HG02884 (cell line): ENCODE measurements around the gene ZNF10.

Experiments used
- ATAC-seq: cut with Tn5 transposase; IDR thresholded peaks from one replicate; pipeline ENCODE4 v1.9.1; 2021; ENCODE audit warnings: mild to moderate bottlenecking, moderate library complexity; ENCODE audit not compliant: unreplicated experiment

ZNF10 gene

DNA sequence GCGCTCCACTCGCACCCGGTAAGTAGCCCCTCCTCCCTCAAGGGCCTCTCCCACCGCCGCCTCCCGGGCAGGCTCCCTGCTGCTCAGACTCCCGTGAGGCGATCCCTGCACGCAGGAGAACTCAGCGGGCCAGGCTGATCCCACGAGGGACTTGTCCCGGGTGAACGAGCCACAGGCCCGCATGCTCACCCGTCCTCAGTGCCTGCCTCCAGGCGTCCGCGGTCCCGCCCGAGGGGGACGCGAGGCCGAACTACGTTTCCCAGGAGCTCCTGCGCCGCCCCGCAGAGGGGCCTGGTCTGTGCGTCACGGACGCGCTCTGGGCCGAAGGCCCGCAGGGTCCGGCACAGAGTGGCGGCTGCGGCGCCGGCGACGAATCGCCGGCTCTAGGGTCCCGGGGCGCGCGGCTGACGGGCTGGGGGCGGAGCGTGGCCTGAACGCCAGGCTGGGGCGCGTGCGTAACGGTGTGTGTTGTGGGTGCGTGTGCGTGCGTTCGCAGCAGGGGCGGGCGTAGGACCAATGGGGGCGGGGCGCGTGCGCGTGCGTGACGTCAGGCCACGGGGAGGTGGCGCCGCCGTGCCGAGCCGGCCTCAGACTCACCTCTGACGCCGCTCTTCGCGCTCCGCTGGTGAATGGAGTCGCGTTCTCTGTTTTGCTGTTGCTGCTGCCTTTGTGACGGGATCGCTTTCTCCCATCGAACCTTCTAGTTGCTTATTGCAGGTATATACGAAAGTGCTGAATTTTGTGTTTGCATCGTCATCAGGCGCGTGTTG, at the start of gene ZNF10, which contains the start of gene ZNF891:
ZNF10 (plus strand) TSS at position 590 of the 770 bp plus-strand sequence. CDS start 13,866 bp downstream, outside the sequence.
ZNF891 (minus strand) TSS at position 237 of the 770 bp plus-strand sequence. CDS start 8,356 bp downstream, outside the sequence.
- ATAC-seq, result peak; percentile 89

DNA sequence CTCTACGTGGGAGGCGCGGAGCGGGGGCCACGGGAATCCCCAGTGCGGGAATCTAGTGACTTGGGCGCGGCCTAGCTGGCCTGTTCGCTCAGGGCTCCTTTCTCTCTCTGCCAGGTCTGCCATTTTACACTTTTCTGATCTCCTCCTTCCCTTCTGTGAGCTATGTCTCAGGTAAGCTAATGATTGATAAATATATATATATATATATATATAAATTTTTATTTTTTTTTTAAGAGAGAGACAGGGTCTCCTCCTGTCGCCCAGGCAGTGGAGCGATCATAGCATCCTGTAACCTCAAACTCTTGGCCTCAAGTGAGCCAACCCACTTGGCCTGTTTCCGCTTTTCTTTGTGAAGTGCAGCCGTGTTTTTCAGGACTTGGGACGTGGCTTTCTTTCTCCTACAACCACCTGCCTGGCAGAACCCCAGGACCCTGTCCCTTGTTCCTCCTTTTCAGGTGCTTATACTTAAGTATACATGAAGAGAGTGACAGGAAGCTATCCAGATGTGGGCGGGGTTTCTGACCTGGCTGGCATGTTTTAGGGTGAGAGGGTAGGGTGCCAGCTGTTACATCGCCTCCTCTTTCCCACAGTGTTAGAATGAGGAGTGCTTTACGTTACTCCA, 49.2 kb upstream of the ZNF10 start:
- ATAC-seq, result no peak

DNA sequence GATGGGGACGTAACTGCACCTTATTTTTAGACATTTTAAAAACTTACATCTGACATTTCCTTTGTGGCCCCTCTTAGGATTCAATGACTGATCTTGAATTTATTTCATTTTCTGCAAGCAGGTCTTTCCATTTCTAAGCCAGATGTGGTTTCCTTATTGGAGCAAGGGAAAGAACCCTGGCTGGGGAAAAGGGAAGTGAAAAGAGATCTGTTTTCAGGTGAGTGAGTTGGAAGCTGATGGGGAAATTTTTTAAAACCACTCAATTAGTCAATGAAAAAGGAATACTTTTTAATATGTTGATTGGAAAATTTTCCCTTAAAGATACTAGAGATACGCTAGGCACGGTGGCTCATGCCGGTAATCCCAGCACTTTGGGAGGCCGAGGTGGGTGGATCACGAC, 47.1 kb upstream of the ZNF10 start:
- no peak for ATAC-seq

DNA sequence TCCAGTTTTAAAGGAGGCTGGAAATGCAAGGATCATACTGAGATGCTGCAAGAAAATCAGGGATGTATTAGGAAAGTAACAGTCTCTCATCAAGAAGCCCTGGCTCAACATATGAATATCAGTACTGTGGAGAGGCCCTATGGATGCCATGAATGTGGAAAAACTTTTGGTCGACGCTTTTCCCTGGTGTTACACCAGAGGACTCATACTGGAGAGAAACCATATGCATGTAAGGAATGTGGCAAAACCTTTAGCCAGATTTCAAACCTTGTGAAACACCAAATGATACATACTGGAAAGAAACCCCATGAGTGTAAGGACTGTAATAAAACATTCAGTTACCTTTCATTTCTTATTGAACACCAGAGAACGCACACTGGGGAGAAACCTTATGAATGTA, 24.8 kb upstream of the ZNF10 start:
- ATAC-seq, result no peak

DNA sequence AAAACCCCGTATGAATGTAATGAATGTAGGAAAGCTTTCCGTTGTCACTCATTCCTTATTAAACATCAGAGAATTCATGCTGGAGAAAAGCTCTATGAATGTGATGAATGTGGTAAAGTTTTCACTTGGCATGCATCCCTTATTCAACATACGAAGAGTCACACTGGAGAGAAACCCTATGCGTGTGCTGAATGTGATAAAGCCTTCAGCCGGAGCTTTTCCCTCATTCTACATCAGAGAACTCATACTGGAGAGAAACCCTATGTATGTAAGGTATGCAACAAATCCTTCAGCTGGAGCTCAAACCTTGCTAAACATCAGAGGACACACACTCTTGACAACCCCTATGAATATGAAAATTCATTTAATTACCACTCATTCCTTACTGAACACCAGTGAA, 24.2 kb upstream of the ZNF10 start:
- ATAC-seq, result no peak

DNA sequence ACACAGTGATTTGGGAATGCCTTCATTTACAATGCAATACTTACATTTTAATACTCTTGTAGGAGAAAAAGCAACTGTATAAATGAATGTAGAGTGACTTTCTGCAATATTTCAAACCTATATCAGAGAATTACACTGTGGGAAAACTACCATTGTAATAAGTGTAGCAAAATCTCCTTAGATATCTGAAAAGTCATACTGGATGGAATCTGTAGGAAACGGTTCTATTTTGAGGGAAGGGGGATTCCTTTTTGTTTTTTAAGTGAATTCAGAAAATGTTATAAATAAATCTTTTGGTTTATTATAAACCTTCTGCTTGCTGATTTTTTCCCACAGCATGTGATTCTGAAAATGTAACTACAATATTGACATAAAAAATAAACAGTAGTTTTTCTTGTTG, 23.3 kb upstream of the ZNF10 start:
- ATAC-seq, result no peak

DNA sequence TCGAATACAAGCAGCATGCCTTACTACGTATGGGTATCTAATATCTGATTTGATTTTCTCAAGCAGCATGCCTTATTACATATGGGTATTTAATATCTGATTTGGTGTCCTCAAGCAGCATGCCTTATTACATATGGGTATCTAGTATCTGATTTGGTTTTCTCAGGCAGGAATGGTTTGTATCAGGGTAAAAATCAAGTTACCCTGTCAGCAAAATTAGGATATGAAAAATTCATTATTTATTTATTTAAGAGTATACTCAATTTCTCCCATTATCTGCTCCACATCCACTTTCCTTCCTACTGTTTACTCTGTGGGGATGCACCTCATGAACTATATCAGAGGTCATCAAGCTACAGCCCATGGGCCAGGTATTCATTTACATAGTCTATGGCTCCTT, 22.3 kb upstream of the ZNF10 start:
- ATAC-seq, result no peak

DNA sequence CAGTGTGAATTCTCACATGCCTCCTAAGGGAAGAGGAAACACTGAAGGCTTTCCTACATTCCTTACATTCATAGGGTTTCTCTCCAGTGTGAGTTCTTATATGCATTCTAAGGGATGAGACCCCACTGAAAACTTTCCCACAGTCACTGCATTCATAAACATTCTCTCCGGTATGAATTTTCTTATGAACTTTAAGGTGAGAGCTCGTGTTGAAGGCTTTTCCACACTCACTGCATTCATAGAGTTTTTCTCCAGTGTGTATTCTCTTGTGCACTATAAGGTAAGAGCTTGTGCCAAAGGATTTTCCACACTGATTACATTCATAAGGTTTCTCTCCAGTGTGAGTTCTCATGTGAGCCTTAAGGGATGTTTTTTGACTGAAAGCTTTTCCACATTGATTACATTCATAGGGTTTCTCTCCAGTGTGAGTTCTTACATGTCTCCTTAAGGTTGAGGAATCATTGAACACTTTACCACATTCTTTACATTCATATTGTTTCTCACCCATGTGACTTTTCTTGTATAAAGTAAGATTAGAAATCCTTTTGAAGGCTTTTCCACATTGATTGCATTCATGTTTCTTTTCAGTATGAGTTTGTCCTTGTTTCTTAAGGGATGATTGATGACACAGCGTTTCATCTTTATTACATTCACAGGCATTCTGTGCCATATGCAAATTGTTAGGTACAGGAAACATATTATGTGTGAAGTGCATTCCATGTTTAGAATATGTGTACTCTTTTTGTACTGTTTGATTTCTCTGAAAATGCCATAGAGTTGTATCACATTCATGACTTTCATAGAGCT, 9.8 kb upstream of the ZNF10 start:
- no peak for ATAC-seq

DNA sequence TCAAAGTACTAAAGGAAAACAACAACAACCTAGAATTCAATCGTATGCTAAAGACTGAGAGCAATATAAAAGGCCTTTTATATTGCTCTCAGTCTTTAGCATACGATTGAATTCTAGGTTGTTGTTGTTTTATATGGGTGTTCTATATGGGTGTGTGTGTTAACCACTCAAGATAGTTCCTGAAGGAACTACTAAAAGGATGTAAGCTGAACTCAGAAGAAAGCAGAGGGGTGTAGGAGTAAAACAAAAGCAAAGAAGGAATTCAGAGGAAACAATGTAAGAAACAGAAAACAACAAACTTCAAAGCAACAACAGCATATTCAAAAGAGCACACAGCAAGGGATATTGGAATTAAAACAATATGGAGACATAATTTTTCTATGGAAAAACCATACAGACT, 5.8 kb upstream of the ZNF10 start:
- no peak for ATAC-seq

DNA sequence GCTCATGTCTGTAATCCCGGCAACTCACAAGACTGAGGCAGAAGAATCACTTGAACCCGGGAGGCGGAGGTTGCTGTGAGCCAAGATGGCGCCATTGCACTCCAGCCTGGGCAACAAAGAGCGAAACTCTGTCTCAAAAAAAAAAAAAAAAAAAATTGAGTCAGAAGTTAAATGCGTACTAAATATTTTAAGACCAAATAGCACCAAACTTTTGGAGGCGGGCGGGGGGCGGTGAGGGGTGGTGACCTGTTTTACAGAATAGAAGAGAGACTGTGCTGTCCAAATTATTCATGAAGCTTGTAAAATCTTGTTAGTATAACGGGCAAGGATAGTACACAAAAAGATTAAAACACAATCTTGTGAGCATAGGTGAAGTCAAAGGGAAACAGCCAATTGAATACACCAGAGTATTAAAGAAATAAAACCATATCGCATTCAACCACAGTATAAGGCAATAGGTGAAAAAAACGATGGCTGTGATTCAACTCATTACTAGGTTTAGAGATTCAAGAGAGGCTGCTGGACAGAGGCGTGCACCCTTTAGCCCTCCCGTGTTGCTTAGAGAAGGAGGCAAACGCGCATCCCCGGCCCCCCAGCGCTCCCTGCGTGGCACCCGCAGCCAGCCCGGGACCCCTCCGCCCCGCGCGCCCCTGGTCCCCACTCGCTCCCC, 924 bp upstream of the ZNF10 start:
- ATAC-seq, result no peak

DNA sequence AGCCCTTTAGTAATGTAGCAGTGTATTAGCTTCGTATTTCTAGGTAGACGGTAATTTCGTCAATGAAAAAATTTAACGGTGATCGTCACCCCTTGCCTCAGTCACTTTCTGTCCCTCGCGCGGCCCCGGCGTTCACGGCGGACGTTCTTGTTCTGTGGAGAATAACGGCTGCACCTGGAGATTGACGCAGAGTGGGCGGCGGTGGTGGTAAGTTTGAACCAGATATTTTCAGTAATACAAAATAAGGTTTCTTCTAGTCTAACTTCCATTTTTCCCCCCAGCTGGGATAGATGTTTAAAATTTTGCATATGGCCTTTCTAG, 341 bp downstream of the ZNF10 start:
- ATAC-seq, result peak; percentile 8

DNA sequence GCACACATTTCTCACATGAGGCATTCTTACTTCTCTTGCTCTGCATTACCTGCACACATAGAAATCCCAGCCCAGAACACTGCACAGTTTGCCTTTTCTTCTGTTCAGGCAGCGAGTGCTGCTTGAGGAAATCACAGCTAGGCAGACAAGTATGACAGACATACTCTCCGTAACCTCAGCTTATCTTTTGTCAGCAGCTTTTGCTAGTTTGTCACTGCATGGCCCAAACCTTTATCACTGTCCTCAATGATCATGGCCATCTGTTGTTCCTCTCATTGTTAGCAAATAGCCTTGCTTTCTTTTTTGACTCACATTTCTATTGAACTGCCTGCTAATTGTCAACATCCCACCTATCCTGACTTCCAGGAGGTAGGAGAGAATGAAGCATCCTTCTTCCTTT, 5.3 kb downstream of the ZNF10 start:
- no peak for ATAC-seq

DNA sequence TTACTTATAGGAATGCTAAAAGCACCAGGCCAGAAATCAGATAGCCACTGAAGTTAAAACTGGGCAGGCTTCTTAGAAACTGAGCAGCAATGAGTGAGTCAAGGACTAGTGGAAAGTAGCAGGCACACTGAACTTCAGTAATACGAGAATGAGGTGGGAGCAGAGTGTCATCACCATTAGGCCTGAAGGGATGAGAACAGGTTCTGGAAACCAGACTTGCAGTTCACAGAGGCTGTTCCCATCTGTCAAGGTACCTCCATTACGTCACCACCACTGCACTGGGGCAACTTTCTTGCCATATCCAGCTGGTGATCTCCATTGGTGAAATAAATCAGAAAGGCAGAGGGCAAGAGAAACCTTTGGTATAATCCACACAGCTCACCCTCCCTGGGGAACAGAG, 15.6 kb downstream of the ZNF10 start:
- no peak for ATAC-seq

DNA sequence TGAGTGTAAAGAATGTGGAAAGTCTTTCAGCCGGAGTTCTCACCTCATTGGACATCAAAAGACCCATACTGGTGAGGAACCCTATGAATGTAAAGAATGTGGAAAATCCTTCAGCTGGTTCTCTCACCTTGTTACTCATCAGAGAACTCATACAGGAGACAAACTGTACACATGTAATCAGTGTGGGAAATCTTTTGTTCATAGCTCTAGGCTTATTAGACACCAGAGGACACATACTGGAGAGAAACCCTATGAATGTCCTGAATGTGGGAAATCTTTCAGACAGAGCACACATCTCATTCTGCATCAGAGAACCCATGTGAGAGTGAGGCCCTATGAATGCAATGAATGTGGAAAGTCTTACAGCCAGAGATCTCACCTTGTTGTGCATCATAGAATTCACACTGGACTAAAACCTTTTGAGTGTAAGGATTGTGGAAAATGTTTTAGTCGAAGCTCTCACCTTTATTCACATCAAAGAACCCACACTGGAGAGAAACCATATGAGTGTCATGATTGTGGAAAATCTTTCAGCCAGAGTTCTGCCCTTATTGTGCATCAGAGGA, 25.8 kb downstream of the ZNF10 start:
- no peak for ATAC-seq

DNA sequence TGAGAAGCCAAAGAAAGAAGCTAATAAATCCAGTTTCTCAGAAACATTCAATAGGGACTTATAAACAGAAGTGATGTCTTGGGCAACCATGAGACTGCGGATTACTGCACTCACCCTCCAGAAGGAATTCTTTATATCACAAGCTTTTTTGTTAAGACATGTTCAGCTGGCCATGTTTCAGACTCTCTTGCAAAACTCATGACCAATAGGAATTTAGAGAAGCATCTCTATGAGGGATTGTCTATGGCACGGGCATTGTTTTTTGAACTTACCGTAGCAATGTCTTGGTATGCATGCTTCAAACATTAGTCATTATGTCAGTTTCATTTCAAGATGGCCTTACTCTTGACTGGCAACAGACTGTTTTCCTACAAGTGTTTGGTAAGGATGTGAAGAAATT, 35.3 kb downstream of the ZNF10 start:
- no peak for ATAC-seq

DNA sequence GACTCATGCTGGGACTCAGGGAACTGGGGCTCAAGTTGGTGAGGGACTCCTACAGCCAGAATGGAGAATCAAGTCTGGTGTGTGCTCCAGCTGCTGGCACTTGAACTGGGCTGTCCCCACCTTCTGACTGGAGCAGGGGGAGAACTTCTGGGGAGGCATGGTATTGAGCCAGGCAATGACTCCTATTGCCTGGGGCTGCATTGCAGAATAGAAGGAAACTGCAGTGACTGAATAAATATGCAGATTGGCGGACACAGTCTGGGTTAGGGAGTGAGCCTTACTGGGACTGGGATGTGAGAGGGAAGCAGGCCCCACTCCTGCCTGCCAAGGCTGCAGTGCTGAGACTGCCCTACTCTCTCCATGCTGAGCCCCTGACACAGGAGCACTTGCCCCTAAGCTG, 42.1 kb downstream of the ZNF10 start:
- ATAC-seq, result no peak

DNA sequence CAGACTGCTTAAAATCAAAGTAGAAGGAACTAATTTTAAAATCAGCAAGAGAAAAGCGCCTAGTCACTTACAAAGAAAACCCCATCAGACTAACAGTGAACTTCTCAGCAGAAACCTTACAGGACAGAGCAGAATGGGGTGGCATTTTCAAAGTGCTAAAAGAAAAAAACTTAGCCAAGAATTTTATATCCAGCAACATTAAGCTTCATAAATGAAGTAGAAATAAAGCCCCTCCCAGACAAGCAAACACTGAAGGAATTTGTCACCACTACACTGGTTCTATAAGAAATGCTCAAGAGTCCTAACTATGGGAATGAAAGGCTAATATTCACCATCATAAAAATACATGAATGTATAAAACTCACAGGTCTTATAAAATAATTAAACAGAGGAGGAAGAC, 44.5 kb downstream of the ZNF10 start:
- no peak for ATAC-seq

DNA sequence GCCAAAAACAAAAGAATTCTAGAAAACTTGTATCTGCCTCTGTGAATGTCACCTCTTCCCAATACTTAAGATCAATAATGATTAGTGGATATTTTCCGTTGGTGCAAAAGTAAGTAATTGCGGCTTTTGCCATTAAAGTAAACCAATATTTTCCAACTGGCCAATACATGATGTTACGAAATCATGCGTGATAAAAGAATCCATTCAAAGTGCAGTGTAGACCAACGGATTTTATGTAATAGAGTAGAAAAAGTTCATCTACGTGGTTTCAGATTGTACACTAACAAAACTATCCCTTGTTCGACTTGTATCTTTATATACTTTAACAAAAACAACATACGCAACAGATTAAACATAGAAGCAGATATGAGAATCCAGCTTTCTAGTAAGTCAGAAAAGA, 50.2 kb downstream of the ZNF10 start:
- ATAC-seq, result no peak

DNA sequence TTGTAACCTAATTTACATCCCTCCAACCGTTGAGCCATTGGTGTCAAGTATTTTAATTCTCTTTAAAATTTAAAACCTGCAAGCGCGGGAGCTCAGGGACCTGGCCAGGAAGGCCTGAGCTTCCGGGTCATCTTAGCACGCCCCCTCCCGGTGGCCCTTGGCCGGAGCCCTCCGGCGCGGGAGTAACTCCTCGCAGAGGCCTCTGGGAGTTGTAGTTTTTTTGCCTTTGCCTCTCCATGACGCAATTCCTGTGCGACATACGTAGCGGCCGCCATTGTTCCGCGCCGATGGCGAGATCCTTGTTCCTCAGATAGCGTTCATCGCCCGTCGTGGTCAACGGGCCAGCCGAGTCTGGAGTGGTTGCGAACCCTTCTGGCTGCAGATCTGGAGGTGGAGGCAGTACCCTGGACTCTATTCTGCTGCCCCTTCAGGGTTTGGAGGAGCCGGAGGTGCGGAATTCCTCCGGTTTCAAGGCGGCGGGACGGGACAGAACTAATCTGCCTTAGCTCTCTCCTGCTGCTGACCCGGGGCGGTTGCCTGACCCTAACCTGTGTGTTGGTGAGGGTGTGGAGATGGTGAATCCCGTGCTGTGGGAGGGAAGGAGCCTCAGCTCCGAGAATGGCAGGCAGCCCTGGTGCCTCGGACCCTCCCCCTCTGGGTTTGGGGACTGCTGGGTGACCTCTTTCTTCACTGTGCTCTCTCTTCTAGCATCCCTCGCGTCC, 51.0 kb downstream of the ZNF10 start, which contains the start of gene ZNF268:
ZNF268 (plus strand) TSS at position 258 of the 722 bp plus-strand sequence. CDS start 503 bp downstream, outside the sequence.
- ATAC-seq, result peak; percentile 93

DNA sequence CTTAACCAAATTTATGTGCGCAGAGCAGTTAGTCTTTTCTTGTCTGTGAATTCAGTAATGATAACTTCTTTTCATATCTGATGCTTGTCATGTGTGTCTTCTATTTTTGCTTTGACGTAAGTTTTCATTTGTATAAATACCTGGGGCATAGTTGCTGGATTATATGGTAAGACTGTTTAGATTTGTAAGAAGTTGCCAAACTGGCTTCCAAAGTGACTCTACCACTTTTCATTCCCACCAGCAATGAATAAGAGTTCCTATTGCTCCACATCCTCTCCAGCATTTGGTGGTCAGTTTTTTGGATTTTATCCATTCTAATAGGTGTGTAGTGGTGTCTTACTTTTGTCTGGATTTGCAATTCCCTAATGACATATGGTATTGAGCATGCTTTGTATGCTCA, 59.7 kb downstream of the ZNF10 start:
- no peak for ATAC-seq
